SKM-1 (cell line): ENCODE measurements around the gene HMOX2.

ENCODE experiments used
- DNase-seq: peaks from one replicate; lab custom pipeline; 2025; ENCODE audit not compliant: unreplicated experiment; lab: John Stamatoyannopoulos, UW

The HMOX2 gene

DNA sequence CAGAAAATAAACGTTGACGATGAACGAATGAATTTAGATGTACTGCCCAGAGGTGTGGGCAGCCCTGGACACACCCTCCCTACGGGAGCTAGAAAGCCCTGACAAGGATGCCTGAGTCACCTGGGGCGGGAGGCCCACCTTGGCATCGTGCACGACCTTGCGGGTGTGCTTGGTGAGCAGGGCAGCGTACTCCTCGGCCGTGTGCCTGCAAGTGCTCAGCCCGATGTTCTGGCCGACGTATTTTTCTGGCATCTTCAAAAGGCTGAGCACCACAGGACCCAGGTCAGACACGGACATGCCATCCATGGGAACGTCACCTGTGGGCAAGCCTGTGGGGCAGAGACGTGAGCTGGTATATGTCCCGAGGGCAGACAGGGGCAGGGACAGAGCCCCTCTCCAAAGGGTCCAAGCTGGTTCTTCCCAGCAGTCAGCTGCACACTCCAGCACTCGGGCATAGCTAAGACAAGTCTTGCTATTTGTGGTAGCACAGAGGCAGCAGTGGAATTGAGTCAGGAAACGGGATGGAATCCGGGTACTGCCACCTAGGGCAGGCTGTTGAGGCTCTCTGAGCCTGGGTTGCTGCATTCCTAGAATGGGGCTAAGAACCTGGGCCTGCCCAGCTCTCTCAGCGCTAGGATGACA is 12.6 kb upstream of the HMOX2 start:
- no peak for DNase-seq

DNA sequence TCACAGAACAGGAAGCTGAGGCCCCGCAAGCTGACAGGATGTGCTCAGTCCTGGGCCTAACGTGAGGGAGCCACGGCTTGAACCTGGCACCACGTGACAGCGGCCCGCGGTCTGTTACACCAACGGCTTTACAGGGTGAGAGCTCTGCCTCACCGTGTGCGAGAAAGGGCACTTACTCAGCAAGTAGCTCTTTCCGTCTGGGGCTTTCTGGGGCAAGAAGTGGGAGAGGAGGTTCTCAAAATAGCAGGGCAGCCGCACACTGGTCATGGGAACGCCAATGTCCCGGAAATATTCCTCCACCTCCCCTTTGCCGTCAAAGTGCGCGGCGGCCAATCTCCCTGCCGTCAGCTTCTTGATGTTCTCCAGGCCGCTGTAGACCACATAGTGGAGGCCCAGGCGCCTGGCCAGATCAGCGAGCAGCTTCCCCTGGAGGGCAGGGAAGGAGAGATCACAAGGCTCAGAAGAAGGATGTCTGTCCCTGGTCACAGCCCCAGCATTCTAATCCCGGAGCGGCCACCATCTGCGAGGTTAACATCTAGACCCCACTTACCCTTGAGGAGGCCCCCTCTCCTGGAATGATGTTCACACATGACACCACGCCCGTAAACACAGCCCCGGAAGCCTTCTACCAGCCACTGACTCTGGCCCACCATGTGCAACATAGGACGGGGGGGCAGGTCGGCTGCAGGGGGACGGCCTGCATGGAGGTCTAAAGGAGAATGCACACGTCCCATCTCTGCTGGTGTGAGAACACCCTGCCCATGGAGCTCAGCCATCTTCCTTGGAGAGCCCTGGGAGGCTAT is 10.0 kb upstream of the HMOX2 start:
- no peak for DNase-seq

DNA sequence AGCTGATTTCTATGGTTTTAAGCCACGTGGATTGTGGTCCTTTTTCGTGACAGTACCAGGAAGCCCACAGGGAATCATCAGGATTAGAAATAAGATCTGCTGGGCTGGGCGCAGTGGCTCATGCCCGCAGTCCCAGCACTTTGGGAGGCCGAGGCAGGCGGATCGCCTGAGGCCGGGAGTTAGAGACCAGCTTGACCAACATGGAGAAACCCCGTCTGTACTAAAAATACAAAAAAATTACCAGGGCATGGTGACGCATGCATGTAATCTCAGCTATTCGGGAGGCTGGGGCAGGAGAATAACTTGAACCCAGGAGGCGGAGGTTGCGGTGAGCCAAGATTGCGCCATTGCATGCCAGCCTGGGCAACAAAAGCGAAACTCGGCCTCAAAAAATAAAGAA is 8.3 kb upstream of the HMOX2 start:
- DNase-seq, result no peak

DNA sequence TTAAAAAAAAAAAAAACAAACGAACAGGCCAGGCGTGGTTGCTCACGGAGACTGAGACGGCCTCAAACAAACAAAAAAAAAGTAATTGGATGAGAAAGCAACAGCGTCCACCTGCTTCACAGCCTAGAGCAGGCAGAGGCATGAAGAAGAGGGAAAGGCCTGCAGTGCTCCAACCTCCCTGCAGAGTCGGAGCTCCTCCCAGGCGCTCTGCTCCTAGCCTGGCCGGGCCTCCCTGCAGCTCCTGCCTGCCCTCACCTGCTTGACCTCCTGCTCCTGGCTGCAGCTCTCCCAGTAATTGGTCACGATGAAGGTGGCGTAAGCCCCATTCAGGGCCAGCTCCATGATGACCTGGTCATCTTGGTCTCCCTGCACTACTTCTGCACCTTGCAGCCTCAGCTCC is 7.2 kb upstream of the HMOX2 start:
- no peak for DNase-seq

DNA sequence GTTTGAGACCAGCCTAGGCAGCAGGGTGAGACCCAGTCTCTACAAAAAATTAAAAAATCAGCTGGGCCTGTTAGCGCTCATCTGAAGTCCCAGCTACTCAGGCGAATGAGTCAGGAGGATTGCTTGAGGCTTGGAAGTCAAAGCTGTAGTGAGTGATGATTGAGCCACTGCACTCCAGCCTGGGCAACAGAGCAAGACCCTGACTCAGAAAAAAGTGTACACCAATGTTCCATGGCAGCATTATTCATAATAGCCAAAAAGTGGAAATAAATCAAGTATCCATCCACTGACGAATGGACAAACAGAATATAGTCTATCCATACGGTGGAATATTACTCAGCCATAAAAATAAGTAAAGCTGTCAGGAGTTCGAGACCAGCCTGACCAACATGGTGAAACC is 4.3 kb upstream of the HMOX2 start:
- no peak for DNase-seq

DNA sequence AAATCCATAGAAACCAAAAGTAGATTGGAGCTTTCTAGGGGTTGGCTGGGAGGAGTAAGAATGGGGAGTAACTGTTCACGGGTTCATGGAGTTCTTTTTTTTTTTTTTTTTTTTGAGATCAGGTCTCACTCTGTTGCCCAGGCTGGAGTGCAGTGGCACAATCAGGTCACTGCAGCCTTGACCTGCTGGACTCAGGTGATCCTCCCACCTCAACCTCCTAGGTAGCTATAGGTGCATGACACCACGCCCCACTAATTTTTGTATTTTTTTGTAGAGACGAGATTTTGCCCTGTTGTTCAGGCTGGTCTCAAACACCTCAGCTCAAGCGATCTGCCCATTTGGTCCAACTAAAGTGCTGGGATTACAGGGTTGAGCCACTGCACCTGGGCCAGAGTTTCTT is 3.3 kb upstream of the HMOX2 start:
- no peak for DNase-seq

DNA sequence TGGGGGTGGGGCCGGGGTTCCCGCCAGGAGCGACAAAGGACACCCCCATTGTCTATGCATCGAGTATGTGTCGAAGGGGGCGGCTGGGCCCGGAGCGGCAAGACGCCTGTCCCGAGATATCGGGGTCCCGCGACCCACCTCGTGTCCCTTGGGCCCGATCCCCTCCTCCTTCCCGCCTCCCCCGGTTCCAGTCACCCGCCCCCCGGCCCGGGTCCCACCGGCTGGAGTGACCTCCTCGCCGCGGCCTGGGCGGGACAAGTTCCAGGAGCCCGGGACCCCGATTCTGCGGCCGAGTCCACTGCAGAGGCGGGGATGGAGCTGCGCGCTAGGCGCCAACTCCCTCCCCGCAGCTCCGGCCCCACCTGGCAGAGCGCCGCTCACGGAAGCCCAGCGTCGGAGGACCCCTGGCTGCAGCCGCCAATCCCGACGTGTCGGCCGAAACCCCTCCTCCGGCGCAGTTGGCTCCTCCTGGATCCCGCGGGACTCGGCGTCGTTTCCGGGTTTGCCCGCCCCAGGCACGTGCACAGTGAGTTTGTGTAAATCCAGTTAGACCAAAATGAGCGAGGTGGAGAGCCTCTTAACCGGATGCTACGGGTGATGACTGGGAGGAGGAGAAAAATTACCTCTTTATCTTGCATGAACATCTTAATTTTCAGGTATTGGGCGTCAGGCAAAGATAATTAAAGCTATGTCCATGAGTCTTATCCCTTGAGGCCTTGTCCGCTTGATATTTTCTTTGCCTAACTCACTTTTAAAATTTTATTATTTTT is 1.8 kb upstream of the HMOX2 start, which contains the start of gene NMRAL1:
TSS of gene NMRAL1 (minus strand) at position 434 of the 770 bp plus-strand sequence. CDS start 493 bp downstream, outside the sequence.
- peak; percentile 86 for DNase-seq

DNA sequence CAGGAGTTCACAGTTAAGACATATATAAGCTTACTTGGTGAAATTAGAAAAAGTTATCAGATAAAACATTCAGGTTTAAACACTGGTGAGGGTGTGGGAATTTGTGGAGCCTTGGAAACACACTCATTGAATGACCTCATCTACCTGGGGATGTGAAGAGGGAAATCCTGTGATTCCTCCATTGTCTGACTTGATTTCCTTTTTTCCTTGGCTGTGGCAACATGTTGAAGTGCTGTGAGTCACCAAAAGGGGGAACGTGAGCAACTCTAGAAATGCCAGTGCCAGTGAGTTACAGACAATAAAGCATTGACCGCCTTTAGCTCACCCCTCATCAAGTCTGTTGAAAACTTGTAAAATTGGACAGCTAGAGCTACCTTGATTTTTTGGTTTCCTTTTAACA is 1.8 kb downstream of the HMOX2 start:
- DNase-seq, result peak; percentile 46

DNA sequence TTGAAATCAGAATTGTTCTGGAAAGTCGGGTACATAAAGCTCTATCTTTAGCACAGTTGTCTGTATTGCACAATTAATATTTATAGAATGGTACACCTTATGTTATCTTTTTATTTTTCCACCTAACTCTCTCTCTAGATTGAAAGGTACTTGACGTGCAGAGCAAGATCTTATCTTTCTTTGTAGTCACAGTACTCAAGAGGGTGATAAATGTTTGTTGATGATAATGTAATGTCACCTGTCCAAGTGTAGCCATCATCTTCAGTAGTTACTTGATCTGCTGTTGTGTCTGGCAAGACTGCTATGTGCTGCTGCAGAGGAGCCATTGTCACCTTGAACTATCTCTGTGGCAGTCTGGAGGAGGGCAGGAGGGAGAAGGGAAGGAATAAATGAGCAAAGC is 5.3 kb downstream of the HMOX2 start:
- DNase-seq, result no peak

DNA sequence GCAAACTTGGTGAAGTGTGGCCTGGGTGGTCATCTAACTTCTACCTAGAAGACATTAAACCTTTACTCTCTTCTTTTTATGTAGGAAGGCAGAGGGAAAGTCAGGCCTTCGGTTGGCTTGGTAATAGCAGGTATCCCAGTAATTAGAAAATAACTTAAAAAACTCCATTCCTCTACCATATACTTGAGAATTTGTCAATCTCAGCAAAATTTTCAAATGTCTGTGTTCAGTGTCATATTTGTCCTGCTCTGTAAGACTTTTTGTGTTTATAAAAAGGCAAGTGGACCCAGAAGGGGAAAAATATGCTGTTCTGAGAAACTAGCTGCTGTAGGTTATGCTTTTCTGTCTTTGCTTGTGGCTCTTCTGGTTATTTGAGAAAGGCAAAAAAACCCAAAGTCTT is 5.8 kb downstream of the HMOX2 start:
- no peak for DNase-seq

DNA sequence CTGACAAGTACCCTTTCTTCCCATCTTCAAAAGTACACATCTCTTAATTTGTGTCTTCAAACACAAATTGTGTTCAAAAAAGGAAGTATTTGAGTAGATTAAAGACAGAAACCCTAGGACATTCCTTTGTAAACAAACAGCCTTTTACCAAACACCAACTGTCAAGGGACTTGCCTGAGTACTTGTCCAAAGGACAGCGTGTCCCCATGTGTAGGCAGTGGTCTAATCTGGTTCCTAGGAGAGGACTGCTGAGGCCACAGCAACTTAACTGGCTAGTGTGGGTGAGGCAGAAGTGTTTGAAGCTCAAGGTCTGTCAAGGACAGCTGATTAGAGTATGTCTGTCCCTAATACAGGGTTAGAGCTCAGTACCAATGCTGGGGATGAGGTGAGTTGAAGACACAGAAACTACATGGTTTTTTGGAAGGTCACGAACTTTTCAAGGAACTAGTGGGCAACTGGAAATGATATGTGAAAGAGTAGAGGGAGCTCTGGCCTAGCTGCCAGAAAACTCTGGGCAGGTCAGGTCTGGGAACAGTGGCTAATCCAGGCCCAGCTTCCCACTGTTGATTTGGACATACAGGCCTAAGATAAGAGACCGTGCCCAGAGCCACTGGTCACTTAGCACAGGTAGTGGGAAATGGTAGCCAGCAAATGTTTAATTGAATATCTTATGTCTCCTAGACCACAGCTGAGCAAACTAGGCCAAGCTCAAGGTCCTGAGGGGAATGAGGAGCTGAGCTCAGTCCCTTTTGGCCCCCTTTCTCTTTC is 10.1 kb downstream of the HMOX2 start:
- no peak for DNase-seq

DNA sequence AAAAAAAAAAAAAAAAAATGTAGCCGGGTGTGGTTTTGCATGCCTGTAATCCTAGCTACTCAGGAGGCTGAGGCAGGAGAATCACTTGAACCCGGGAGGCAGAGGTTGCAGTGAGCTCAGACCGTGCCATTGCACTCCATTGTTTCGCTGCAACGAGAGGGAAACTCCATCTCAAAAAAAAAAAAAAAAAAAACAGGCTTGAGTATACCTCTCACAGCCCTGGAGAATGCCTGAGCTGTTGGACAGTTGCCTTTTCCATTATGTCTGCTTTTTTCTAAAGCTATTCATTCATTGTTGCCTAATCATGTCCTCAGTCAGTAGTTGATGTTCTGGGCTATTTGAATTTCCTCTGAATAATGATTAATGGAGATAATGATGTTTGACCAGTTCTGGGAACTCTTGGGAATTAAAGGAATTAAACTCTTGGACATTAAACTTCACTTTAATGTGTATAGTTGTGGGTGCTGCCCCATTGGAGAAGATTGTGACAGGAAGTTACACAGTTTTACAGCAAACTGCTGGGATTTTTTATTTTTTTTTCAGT is 11.8 kb downstream of the HMOX2 start:
- DNase-seq, result no peak

DNA sequence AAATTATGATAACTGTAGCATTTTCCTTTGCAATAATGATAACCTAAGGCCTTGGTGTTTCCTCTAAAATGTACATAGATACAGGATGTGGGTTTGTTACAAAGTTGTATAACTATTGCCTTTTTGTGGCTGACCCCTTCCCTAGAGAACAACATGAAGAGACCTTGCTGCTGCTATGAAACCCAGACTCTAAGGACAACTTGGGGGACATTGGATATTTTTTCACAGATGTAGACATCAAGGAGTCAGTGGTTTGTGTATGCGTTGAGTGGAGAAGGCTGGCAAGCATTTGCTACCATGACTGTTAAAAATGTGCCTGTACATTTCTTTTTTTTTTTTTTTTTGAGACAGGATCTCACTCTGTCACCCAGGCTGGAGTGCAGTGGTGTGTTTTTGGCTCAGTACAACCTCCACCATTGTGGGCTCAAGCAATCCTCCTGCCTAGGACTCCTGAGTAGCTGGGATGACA is 12.3 kb downstream of the HMOX2 start:
- no peak for DNase-seq

DNA sequence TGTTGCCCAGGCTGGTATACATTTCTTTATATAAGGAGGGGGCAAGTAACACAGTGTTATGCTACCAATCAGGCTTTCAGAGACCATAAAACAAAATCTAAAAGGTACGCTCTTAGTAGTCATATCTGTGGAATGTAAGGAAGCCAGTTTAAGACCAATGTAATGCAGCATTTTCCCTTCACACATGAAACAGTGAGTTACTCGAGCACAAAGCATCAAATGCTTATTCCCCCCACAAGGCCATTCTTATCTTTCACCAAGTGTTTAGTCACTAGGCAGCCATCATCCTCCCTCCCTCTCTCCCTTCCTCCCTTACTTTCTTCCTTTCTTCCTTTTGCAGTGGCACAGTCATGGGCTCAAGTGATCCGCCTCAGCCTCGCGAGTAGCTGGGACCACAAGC is 12.8 kb downstream of the HMOX2 start:
- no peak for DNase-seq

DNA sequence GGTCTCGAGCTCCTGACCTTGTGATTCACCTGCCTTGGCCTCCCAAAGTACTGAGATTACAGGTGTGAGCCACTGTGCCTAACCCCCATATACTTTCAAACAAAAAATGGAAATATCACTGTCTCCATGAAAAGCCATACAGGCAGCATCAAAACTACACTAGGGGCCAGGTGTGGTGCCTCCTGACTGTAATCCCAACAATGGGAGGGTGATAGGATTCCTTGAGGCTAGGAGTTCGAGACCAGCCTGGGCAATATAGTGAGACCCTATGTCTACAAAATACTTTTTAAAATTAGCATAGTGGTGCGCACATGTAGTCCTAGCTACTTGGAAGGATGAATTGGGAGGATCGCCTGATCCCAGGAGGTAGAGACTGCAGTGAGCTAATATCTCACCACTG is 15.7 kb downstream of the HMOX2 start:
- no peak for DNase-seq

DNA sequence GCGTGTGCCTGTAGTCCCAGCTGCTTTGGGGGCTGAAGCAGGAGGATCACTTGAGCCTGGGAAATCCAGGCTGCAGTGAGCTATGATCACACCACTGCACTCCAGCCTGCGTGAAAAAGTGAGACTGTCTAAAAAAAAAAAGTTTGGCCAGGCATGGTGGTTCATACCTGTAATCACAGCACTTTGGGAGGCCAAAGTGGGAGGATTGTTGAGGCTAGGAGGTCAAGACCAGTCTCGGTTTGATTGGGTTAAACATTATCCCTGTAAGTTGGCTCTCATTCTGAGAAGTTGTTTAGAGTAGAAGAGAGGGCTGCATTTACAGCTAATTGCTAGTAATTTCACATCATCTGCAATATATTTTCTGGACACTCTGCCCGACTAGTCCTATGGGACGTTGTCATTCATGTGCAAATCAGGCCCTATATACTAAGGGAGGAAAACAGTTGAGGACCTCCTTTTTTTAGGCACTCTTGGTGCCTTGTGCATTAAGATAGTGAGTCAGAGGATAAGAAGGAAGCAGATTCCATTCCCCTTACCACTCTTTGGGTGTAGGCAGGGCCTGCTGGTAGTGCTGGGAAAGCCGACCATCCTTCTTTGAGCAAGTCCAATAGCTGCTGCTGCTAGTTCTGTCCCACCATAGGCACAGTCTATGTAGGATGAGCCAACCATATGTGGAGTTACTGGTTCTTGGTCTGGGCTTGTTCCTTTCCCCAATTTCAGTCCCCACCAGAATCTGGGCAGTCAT is 18.7 kb downstream of the HMOX2 start:
- DNase-seq, result no peak

DNA sequence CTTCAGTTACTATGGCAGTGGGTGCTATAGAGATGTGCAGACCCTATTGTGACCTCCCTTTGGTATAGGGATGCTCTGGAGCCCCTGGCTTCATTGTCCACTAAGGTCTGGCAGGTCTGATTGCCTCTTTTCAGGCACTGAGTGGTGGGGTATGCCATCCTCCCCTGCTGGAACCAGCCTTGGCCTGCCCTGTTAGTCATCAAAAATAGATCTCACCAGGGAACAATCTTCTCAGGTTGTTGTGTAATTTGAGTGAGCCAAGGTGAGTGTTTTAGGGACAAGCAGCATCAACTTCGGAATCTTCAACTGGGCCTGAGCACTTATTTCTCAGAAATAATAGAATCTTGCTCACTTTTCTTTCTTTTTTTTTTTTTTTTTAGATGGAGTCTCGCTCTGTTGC is 19.6 kb downstream of the HMOX2 start:
- DNase-seq, result no peak

DNA sequence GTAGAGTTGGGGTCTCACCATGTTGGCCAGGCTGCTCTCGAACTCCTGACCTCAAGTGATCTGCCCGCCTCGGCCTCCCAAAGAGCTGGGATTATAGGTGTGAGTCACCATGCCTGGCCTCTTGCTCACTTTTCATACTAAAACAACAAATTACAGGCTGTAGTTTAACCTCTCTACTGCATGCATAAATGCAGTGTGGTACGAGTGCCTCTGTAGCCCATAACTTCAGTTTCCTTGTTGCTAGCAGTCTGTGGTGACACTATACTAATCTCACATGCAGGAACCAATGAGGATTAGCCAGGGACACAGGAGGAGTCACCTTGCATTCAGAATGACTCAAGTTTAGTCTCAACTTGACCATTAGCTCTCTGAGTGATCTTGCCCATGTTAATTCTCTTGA is 20.1 kb downstream of the HMOX2 start:
- no peak for DNase-seq

DNA sequence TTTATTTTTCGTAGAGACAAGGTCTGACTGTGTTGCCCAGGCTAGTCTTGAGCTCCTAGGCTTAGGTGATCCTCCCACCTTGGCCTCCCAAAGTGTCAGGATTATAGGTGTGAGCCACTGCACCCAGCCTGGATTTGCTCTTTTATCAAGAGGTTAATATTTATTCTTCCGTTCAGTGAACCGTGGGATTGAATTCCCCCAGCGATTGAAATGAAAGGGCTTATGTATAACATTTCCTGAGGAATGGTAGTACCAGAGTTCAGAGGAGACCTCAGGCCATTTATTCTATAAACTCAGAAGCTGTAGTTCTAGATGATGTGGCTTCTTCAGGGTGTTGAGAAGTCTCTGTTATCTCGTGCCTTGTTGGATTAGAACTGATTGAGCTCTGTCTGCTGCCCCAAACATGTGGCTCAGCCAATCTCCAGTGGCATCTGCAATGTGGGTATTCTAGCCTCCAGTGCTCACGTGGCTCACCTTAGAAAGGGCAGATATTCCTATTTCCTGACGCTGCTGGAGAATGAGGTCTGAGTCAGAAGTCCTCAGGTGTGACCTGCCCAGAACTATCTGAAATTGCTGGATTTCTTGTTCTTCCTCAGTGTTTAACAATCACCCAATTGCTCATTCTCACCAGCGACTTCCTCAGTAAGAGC is 22.5 kb downstream of the HMOX2 start:
- DNase-seq, result no peak

DNA sequence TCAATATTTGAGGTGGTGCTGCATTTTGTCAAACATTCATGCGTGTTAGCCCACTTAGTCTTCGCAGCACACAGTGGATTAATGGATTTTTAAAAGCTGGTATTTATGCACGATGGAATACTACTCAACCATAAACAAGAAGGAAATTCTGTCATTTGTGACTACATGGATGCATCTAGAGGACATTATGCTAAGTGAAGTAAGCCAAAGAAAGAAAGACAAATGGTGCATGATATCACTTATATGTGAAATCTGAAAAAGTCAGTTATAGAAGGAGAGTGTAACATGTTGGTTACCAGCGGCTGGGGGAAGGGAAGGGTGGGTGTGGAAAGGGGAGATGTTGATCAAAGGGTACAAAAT is 23.0 kb downstream of the HMOX2 start:
- no peak for DNase-seq
